Sigmoid colon (tissue), 7 donors: ENCODE results near the gene C19orf53. TPM values are rescaled to one million over a fixed set of nuclear protein-coding genes. Genes with fewer than 3 reads are reported as not detected.

ENCODE experiments used
- DNase-seq: peaks from one replicate; pipeline ENCODE4 v3.0.0-alpha.2; 2019
- H3K27ac ChIP-seq, 4 donors: fragments of 200-600 bp; sonication (generic); one replicate each; pipeline ENCODE4 v1.5.1; 2016 to 2019; ENCODE audit warnings: mild to moderate bottlenecking in 1 of 4
- H3K27me3 ChIP-seq, 3 donors: fragments of 200-600 bp; sonication (generic); one replicate each; pipeline ENCODE4 v1.5.1; 2019; ENCODE audit warnings: mild to moderate bottlenecking in 1 of 3
- H3K36me3 ChIP-seq, 4 donors: fragments of 200-600 bp; sonication (generic); one replicate each; pipeline ENCODE4 v1.5.1; 2016 to 2019
- H3K4me1 ChIP-seq, 4 donors: fragments of 200-600 bp; sonication (generic); one replicate each; pipeline ENCODE4 v1.5.1; 2017 to 2019
- H3K4me3 ChIP-seq, 4 donors: fragments of 200-600 bp; sonication (generic); one replicate each; pipeline ENCODE4 v1.5.1; 2017 to 2019; ENCODE audit warnings: mild to moderate bottlenecking in 2 of 4, moderate library complexity in 1 of 4
- H3K9me3 ChIP-seq, 4 donors: fragments of 200-600 bp in 3 of 4; sonication (generic) in 3 of 4; one replicate each; pipeline versions ENCODE4 v1.5.1 to v1.6.1; 2013 to 2019
- CTCF ChIP-seq, 4 experiments: fragments of 450-650 bp in 3 of 4; fragments of 200-600 bp in 1 of 4; IDR thresholded peaks; one replicate each; pipeline ENCODE4 v1.5.1; 2016 to 2019; ENCODE audit warnings: antibody characterized with exemption in 4 of 4, mild to moderate bottlenecking in 3 of 4, moderate library complexity in 2 of 4
- EP300 ChIP-seq, 4 donors: sonication (generic); formaldehyde crosslinking; IDR thresholded peaks; one replicate each; pipeline ENCODE4 v1.6.1; 2017; ENCODE audit warnings: antibody characterized with exemption in 4 of 4
- POLR2A ChIP-seq, 2 donors: fragments of 450-650 bp; IDR thresholded peaks; one replicate each; pipeline ENCODE4 v1.6.1; 2016; ENCODE audit warnings: antibody characterized with exemption in 2 of 2, mild to moderate bottlenecking in 2 of 2, moderate library complexity in 2 of 2
- POLR2AphosphoS5 ChIP-seq, 4 donors: sonication (generic); formaldehyde crosslinking; IDR thresholded peaks; one replicate each; pipeline ENCODE4 v1.6.1; 2017; ENCODE audit warnings: antibody characterized with exemption in 4 of 4
- WGBS, 2 donors: extraction: QIAGEN DNeasy Blood & Tissue Kit; methylation state at CpG; one replicate each; pipeline ENCODE4 v1.1.7; 2013; 5-methylcytosine and 5-hydroxymethylcytosine counted together
- intact Hi-C: fragments of 100-400 bp; cut with DNase I; formaldehyde crosslinking; loops from one replicate; pipeline ENCODE4 v1.15.1; 2023
- polyA plus RNA-seq, 3 donors: library from polyadenylated mRNA; stranded (reverse); fragments of 200-250 nt; gene quantifications; one replicate each; pipeline ENCODE4 v1.2.3, GENCODE V29; 2013
- total RNA-seq, 4 donors: library from RNA; depleted of rRNA; stranded (reverse); fragments of >200 nt; gene quantifications; one replicate each; pipeline ENCODE4 v1.1.0, GENCODE V29; 2016
- donor health status: healthy with polysubstance abuse.
- donor health status: Bipolar disorder and iron deficiency.
- donor health status: healthy.

C19orf53 gene
- total and polyA plus RNA-seq, 7 donors = 105 to 229 (median 139) TPM

GRCh38 chr19:13814550-13814949, 40.3 kb downstream of the C19orf53 start:
- TF ChIP-seq POLR2AphosphoS5 (IDR thresholded peaks at IDR 0.05) = no peak
- TF ChIP-seq POLR2A (IDR thresholded peaks at IDR 0.05) = no peak
- TF ChIP-seq CTCF (IDR thresholded peaks at IDR 0.05) = no peak
- no peak for TF ChIP-seq EP300 (IDR thresholded peaks at IDR 0.05)
- Histone ChIP-seq H3K36me3 (peaks cover 0 to 7% (median 5%) of the 10 kb centered on the region in 4 donors), H3K4me1 (peaks cover 0 to 6% (median 0%) of the 10 kb centered on the region in 4 donors), H3K27ac (no peak overlapping the region), H3K9me3 (no peaks in the 10 kb centered on the region), H3K4me3 (no peak overlapping the region), H3K27me3 (no peaks in the 10 kb centered on the region)
- DNase-seq = no peak
- intact Hi-C loops = no loop called here
- 89 to 92% methylated on average over 21 of the region's 21 CpGs for WGBS, 2 donors

- peaks cover 0 to 7% (median 4%) of the 10 kb centered on the region in 4 donors for H3K36me3 ChIP-seq
- no peak overlapping the region for H3K4me3 ChIP-seq
- WGBS, 2 donors = 26 to 62% methylated on average over 11 of the region's 11 CpGs
- no peak for DNase-seq
- TF ChIP-seq POLR2AphosphoS5 (IDR thresholded peaks at IDR 0.05) = no peak
- no peak for TF ChIP-seq POLR2A (IDR thresholded peaks at IDR 0.05)
- TF ChIP-seq EP300 (IDR thresholded peaks at IDR 0.05) = no peak
- no peak for TF ChIP-seq CTCF (IDR thresholded peaks at IDR 0.05)
- H3K9me3 ChIP-seq = no peaks in the 10 kb centered on the region
- peaks cover 0 to 7% (median 0%) of the 10 kb centered on the region in 4 donors for H3K4me1 ChIP-seq
- H3K27me3 ChIP-seq = no peaks in the 10 kb centered on the region
- intact Hi-C loops = no loop called here
- no peak overlapping the region for H3K27ac ChIP-seq
These were observed 42.9 kb downstream of the C19orf53 start for GRCh38 chr19:13817018-13817614.

- intact Hi-C loops = no loop called here
- Histone ChIP-seq H3K27ac (no peak overlapping the region), H3K4me1 (peaks cover 0 to 14% (median 2%) of the 10 kb centered on the region in 4 donors), H3K27me3 (no peaks in the 10 kb centered on the region), H3K4me3 (no peak overlapping the region), H3K36me3 (peaks cover 0 to 5% (median 3%) of the 10 kb centered on the region in 4 donors), H3K9me3 (no peaks in the 10 kb centered on the region)
- DNase-seq = no peak
- TF ChIP-seq EP300 (IDR thresholded peaks at IDR 0.05) (no peak), POLR2A (IDR thresholded peaks at IDR 0.05) (no peak), POLR2AphosphoS5 (IDR thresholded peaks at IDR 0.05) (no peak), CTCF (IDR thresholded peaks at IDR 0.05) (no peak)
- WGBS, 2 donors = 15 to 56% methylated on average over 35 of the region's 35 CpGs
These were observed 43.5 kb downstream of the C19orf53 start for GRCh38 chr19:13817615-13818371.

- Histone ChIP-seq H3K36me3 (no peaks in the 10 kb centered on the region), H3K4me3 (no peak overlapping the region), H3K4me1 (peaks cover 0 to 21% (median 3%) of the 10 kb centered on the region in 4 donors), H3K27me3 (no peaks in the 10 kb centered on the region), H3K27ac (no peak overlapping the region), H3K9me3 (no peaks in the 10 kb centered on the region)
- no peak for DNase-seq
- TF ChIP-seq EP300 (IDR thresholded peaks at IDR 0.05) (no peak), POLR2AphosphoS5 (IDR thresholded peaks at IDR 0.05) (no peak), CTCF (IDR thresholded peaks at IDR 0.05) (no peak), POLR2A (IDR thresholded peaks at IDR 0.05) (no peak)
- intact Hi-C loops = no loop called here
- WGBS, 2 donors = 94 to 96% methylated on average over 11 of the region's 11 CpGs
These were observed 45.0 kb downstream of the C19orf53 start for GRCh38 chr19:13819238-13819637.
